HEK293T (cell line): ENCODE measurements around the gene IER3.

Experiments
- CTCF ChIA-PET: fragments of 350-600 bp; formaldehyde crosslinking; extraction: SDS; loops from one replicate; lab custom pipeline; 2021; ENCODE audit warnings: antibody characterized with exemption, inconsistent platforms; lab: Yijun Ruan, JAX
- POLR2A ChIA-PET: fragments of 350-600 bp; formaldehyde crosslinking; extraction: SDS; loops from one replicate; lab custom pipeline; 2020; ENCODE audit warnings: antibody characterized with exemption, inconsistent platforms; lab: Yijun Ruan, JAX
- DNase-seq: peaks from one replicate; pipeline ENCODE4 v3.0.0; 2012; ENCODE audit warnings: mixed read lengths; ENCODE audit errors: extremely low spot score
- ARNT ChIP-seq: fragments of 450-650 bp; IDR thresholded peaks from 2 replicates; pipeline ENCODE4 v1.6.1; 2017; ENCODE audit warnings: mild to moderate bottlenecking
- BHLHE40 ChIP-seq: fragments of 450-650 bp; IDR thresholded peaks from 2 replicates; pipeline ENCODE4 v1.6.1; 2016; ENCODE audit warnings: mild to moderate bottlenecking, moderate library complexity, borderline replicate concordance
- CTBP1 ChIP-seq: fragments of 450-650 bp; IDR thresholded peaks from 2 replicates; pipeline ENCODE4 v1.6.1; 2016; ENCODE audit warnings: borderline replicate concordance
- ELF4 ChIP-seq: fragments of 450-650 bp; IDR thresholded peaks from 2 replicates; pipeline ENCODE4 v1.6.1; 2017; ENCODE audit warnings: antibody characterized with exemption
- FOXA1 ChIP-seq: fragments of 450-650 bp; IDR thresholded peaks from 2 replicates; pipeline ENCODE4 v1.6.1; 2016; ENCODE audit warnings: mild to moderate bottlenecking
- FOXK2 ChIP-seq: fragments of 450-650 bp; IDR thresholded peaks from 2 replicates; pipeline ENCODE4 v1.6.1; 2016; ENCODE audit warnings: mild to moderate bottlenecking
- FOXM1 ChIP-seq: fragments of 450-650 bp; IDR thresholded peaks from 2 replicates; pipeline ENCODE4 v1.6.1; 2017; ENCODE audit warnings: mild to moderate bottlenecking, borderline replicate concordance
- HDGF ChIP-seq: fragments of 450-650 bp; IDR thresholded peaks from 2 replicates; pipeline ENCODE4 v1.6.1; 2017; ENCODE audit warnings: antibody characterized with exemption, borderline replicate concordance
- L3MBTL2 ChIP-seq: fragments of 450-650 bp; conservative IDR thresholded peaks from 2 replicates; pipeline ENCODE4 v1.6.1; 2016; ENCODE audit warnings: mild to moderate bottlenecking
- LEF1 ChIP-seq: fragments of 450-650 bp; IDR thresholded peaks from 2 replicates; pipeline ENCODE4 v1.6.1; 2017; ENCODE audit warnings: mild to moderate bottlenecking, borderline replicate concordance
- NFRKB ChIP-seq: fragments of 450-650 bp; IDR thresholded peaks from 2 replicates; pipeline ENCODE4 v1.6.1; 2016; ENCODE audit warnings: mild to moderate bottlenecking, moderate library complexity
- SP1 ChIP-seq: fragments of 450-650 bp; IDR thresholded peaks from 2 replicates; pipeline ENCODE4 v1.6.1; 2017
- SUZ12 ChIP-seq: fragments of 450-650 bp; IDR thresholded peaks from 2 replicates; pipeline ENCODE4 v1.6.1; 2016; ENCODE audit warnings: mild to moderate bottlenecking
- TARDBP ChIP-seq: fragments of 450-650 bp; IDR thresholded peaks from 2 replicates; pipeline ENCODE4 v1.6.1; 2016
- ZNF384 ChIP-seq: fragments of 450-650 bp; IDR thresholded peaks from 2 replicates; pipeline ENCODE4 v1.6.1; 2016
- TF ChIP-seq, protein P1 (sequence below): fragments of 450-650 bp; IDR thresholded peaks from 2 replicates; pipeline ENCODE4 v1.6.1; 2016

The IER3 gene

DNA sequence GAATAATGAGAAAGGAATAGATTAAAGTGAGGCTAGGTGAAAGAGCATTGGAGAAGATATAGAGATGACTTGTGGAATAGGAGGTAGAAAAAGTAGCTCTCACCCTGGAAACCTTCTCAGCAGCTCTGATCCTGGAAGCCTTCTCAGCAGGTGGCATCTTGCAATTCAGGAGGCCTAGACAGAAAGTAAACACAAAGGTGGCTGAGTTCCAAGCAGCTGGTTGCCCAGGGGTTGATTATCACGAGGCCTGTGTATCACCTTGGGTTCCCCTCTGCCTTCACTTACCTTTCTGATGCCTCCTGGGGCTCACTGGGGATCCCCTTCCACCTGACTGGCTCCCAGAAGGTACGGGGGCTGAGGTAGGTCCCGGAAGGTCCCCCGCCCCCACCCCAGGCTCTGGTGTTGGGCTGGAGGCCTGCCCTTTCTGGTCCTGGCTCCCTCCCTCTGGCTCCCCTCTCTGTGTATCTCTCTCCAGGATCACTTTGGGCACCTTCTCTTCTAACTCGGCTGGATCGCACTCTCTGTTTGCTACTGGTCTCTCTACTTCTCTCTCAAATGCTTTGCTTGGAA, 37.0 kb downstream of the IER3 start:
- TF ChIP-seq NFRKB = no peak
- no peak for TF ChIP-seq FOXA1
- no peak for TF ChIP-seq ARNT
- TF ChIP-seq FOXM1 = no peak
- TF ChIP-seq L3MBTL2 = no peak
- no peak for TF ChIP-seq ZNF384
- no peak for TF ChIP-seq BHLHE40
- no peak for TF ChIP-seq SUZ12
- no peak for TF ChIP-seq CTBP1
- no peak for TF ChIP-seq FOXK2
- no peak for TF ChIP-seq SP1
- no peak for TF ChIP-seq ELF4
- TF ChIP-seq, protein P1, sequence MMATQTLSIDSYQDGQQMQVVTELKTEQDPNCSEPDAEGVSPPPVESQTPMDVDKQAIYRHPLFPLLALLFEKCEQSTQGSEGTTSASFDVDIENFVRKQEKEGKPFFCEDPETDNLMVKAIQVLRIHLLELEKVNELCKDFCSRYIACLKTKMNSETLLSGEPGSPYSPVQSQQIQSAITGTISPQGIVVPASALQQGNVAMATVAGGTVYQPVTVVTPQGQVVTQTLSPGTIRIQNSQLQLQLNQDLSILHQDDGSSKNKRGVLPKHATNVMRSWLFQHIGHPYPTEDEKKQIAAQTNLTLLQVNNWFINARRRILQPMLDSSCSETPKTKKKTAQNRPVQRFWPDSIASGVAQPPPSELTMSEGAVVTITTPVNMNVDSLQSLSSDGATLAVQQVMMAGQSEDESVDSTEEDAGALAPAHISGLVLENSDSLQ = no peak
- no peak for TF ChIP-seq HDGF
- TF ChIP-seq LEF1 = no peak
- TF ChIP-seq TARDBP = no peak
- ChIA-PET POLR2A (interaction anchor here (3.5 to 4.3 kb wide), 2 partner anchors 10 to 17 kb away, joined by 17 to 25 read pairs; partner anchors contain the start of genes MDC1 and NRM), CTCF (interaction anchor here (1.2 kb wide), 1 partner anchor 24 kb away, joined by 7 read pairs; no protein-coding TSS in a partner anchor)
- DNase-seq = no peak

GRCh38 chr6:30705620-30706019, 38.7 kb downstream of the IER3 start:
- no peak for TF ChIP-seq CTBP1
- no peak for TF ChIP-seq ELF4
- no peak for TF ChIP-seq SP1
- DNase-seq = no peak
- ChIA-PET CTCF (interaction anchor here (1.6 kb wide), 1 partner anchor 27 kb away, joined by 4 read pairs; no protein-coding TSS in a partner anchor), POLR2A (interaction anchor here (1.1 to 4.3 kb wide), 4 partner anchors 9 to 15 kb away, joined by 3 to 42 read pairs (median 10); partner anchors contain the start of genes MDC1 and NRM)

- no peak for DNase-seq
- ChIA-PET CTCF (no interaction called here), POLR2A (interaction anchor here (0.7 to 4.3 kb wide), 9 partner anchors 8 to 88 kb away, joined by 3 to 42 read pairs (median 4); partner anchors contain the start of genes MDC1, NRM and TUBB)
- TF ChIP-seq FOXK2 (no peak), L3MBTL2 (no peak), TARDBP (no peak), ELF4 (no peak), SUZ12 (no peak), LEF1 (no peak), FOXA1 (no peak), CTBP1 (no peak), HDGF (no peak), NFRKB (no peak), BHLHE40 (no peak), ARNT (no peak), ZNF384 (no peak), SP1 (no peak), FOXM1 (no peak)
- TF ChIP-seq, protein P1 = no peak
Observed at GRCh38 chr6:30703821-30704220, 40.5 kb downstream of the IER3 start.

- TF ChIP-seq BHLHE40 (no peak), ZNF384 (no peak), LEF1 (no peak), ELF4 (no peak), FOXK2 (no peak), HDGF (no peak)
- TF ChIP-seq, protein P1 = no peak
- CTCF ChIA-PET = no interaction called here
- POLR2A ChIA-PET = interaction anchor here (2.6 to 4.3 kb wide), 3 partner anchors 12 to 18 kb away, joined by 9 to 42 read pairs (median 9); partner anchors contain the start of genes MDC1, NRM and TUBB
- no peak for DNase-seq
Observed at GRCh38 chr6:30703011-30703410, 41.3 kb downstream of the IER3 start.

DNA sequence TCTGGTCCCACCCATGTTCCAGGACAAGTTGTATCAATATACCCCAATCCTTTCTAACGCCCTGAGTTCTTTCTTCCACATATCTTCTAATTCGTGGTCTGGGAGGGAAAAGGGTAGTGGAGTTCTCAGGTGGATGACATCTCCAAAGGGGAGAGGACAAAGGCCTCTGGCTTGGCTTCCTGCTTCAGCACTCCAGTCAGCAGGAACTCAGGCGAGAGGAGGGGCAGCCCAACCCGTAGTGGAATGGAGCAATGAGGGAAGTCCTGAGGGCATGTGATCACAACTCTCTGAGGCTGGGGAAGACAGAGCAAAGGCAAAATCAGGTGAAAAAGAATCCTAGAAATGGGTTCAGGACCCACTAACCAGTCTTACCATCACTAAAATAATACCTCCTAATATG, 44.0 kb downstream of the IER3 start:
- ChIA-PET CTCF (interaction anchor here (1.0 kb wide), 1 partner anchor 21 kb away, joined by 3 read pairs; no protein-coding TSS in a partner anchor), POLR2A (interaction anchor here (1.0 to 3.9 kb wide), 3 partner anchors 12 to 21 kb away, joined by 3 to 25 read pairs (median 4); partner anchors contain the start of gene MDC1)
- DNase-seq = no peak
- TF ChIP-seq HDGF = no peak
- no peak for TF ChIP-seq ZNF384
- TF ChIP-seq L3MBTL2 = no peak
- no peak for TF ChIP-seq ARNT
- no peak for TF ChIP-seq TARDBP
- TF ChIP-seq FOXM1 = no peak
- TF ChIP-seq FOXA1 = no peak
- TF ChIP-seq BHLHE40 = no peak
- no peak for TF ChIP-seq SUZ12
- TF ChIP-seq, protein P1 = no peak
- no peak for TF ChIP-seq FOXK2
- TF ChIP-seq ELF4 = no peak
